Activated CD4-positive, alpha-beta memory T cell treated with anti-CD3 and anti-CD28 coated beads, Interleukin-2, amount 10 ng/mL, durations not matched to agents 7 days and 5 days (primary cell): ENCODE data around the gene DAP. TPM values are rescaled to one million over a fixed set of nuclear protein-coding genes. Genes with fewer than 3 reads are reported as not detected.
"Not testable (repeated sequence)": the region's sequence is repeated elsewhere in the genome, so short reads cannot be mapped to it uniquely, and the experiment has no call there.

Experiments used
- CTCF ChIA-PET: fragments of 350-600 bp; sonication (Branson Sonifier 250); formaldehyde crosslinking; loops from one replicate; lab custom pipeline; 2021; ENCODE audit warnings: antibody characterized with exemption, inconsistent platforms; lab: Charles Lee
- POLR2A ChIA-PET: fragments of 350-600 bp; sonication (Branson Sonifier 250); formaldehyde crosslinking; loops from one replicate; lab custom pipeline; 2021; ENCODE audit warnings: antibody characterized with exemption; lab: Charles Lee
- DNase-seq: peaks from one replicate; pipeline ENCODE4 v3.0.0-alpha.2; 2020
- H3K27ac Mint-ChIP-seq: one replicate; pipeline ENCODE4 v1.8.0; 2021; ENCODE audit warnings: mild to moderate bottlenecking, mixed read lengths
- H3K27me3 Mint-ChIP-seq: one replicate; pipeline ENCODE4 v1.8.0; 2021; ENCODE audit warnings: mixed read lengths
- H3K36me3 Mint-ChIP-seq: one replicate; pipeline ENCODE4 v1.8.0; 2021; ENCODE audit warnings: low read depth, mixed read lengths
- H3K4me1 Mint-ChIP-seq: one replicate; pipeline ENCODE4 v1.8.0; 2021; ENCODE audit warnings: mixed read lengths
- H3K4me3 Mint-ChIP-seq: one replicate; pipeline ENCODE4 v1.8.0; 2021; ENCODE audit warnings: mild to moderate bottlenecking, mixed read lengths
- H3K9me3 Mint-ChIP-seq: one replicate; pipeline ENCODE4 v1.8.0; 2021; ENCODE audit warnings: mixed read lengths
- total RNA-seq, 2 experiments: library from RNA; stranded (reverse); gene quantifications; one replicate each; pipeline ENCODE4 v1.2.3, GENCODE V29; 2021

Gene DAP
- total RNA-seq, 2 experiments from 2014 or later = 51.0 to 53.7 TPM

- Mint-ChIP-seq H3K36me3 (peaks cover 11% of the 10 kb centered on the region), H3K27ac (no peak overlapping the region), H3K9me3 (no peaks in the 10 kb centered on the region), H3K27me3 (no peaks in the 10 kb centered on the region), H3K4me3 (no peak overlapping the region), H3K4me1 (peaks cover 7% of the 10 kb centered on the region)
- ChIA-PET POLR2A (no interaction called here), CTCF (interaction anchor here (0.8 kb wide), 1 partner anchor 10 kb away, joined by 3 read pairs; no protein-coding TSS in a partner anchor)
- DNase-seq = no peak
These were observed 34.0 kb downstream of the DAP start for GRCh38 chr5:10726913-10727517.

- POLR2A ChIA-PET = no interaction called here
- Mint-ChIP-seq H3K36me3 (peaks cover 10% of the 10 kb centered on the region), H3K9me3 (no peaks in the 10 kb centered on the region), H3K27me3 (no peaks in the 10 kb centered on the region), H3K4me3 (no peak overlapping the region), H3K27ac (no peak overlapping the region), H3K4me1 (peaks cover 7% of the 10 kb centered on the region)
- no peak for DNase-seq
- CTCF ChIA-PET = interaction anchor here (0.8 kb wide), 1 partner anchor 11 kb away, joined by 3 read pairs; no protein-coding TSS in a partner anchor
These were observed 34.7 kb downstream of the DAP start for GRCh38 chr5:10726179-10726912.

DNA sequence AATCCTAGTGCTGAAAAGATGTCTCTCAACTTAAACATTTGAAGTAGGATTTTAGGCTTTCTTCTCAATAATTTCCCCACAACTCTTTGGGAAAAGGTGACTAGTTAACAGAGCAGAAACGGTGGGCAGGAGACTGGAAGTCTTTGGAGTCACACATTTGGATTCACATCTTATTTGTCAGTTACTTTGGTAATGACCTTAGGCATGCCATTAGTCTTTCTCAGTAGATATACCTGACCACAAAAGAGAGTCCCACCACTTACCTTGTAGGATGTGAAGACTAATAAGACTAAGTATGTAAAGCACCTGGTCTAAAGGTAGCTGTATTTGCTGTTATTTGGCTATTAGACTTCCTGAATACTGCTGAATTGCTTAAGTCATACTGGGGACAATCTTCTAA is 35.4 kb downstream of the DAP start:
- DNase-seq = no peak
- H3K4me3 Mint-ChIP-seq = no peak overlapping the region
- CTCF ChIA-PET = no interaction called here

GRCh38 chr5:10724781-10725507 is 36.1 kb downstream of the DAP start:
- POLR2A ChIA-PET = no interaction called here
- no peaks in the 10 kb centered on the region for H3K9me3 Mint-ChIP-seq
- DNase-seq = no peak
- CTCF ChIA-PET = interaction anchor here (0.9 kb wide), 1 partner anchor 23 kb away, joined by 3 read pairs; no protein-coding TSS in a partner anchor
- H3K4me3 Mint-ChIP-seq = no peak overlapping the region
- H3K27ac Mint-ChIP-seq = no peak overlapping the region
- peaks cover 23% of the 10 kb centered on the region for H3K36me3 Mint-ChIP-seq
- no peaks in the 10 kb centered on the region for H3K27me3 Mint-ChIP-seq
- H3K4me1 Mint-ChIP-seq = peaks cover 7% of the 10 kb centered on the region

More for the DNA sequence above, 35.4 kb downstream of the DAP start:
- H3K9me3 Mint-ChIP-seq = no peaks in the 10 kb centered on the region
- peaks cover 7% of the 10 kb centered on the region for H3K4me1 Mint-ChIP-seq
- POLR2A ChIA-PET = no interaction called here
- H3K27ac Mint-ChIP-seq = no peak overlapping the region
- peaks cover 17% of the 10 kb centered on the region for H3K36me3 Mint-ChIP-seq
- H3K27me3 Mint-ChIP-seq = no peaks in the 10 kb centered on the region

- Mint-ChIP-seq H3K4me3 (no peak overlapping the region), H3K27ac (no peak overlapping the region), H3K27me3 (no peaks in the 10 kb centered on the region), H3K36me3 (peaks cover 22% of the 10 kb centered on the region), H3K4me1 (peaks cover 7% of the 10 kb centered on the region), H3K9me3 (no peaks in the 10 kb centered on the region)
- CTCF ChIA-PET = no interaction called here
- POLR2A ChIA-PET = interaction anchor here (0.8 kb wide), 1 partner anchor 14 kb away, joined by 3 read pairs; no protein-coding TSS in a partner anchor
- no peak for DNase-seq
These were observed 37.5 kb downstream of the DAP start for GRCh38 chr5:10723514-10723913.

GRCh38 chr5:10720766-10721165 is 40.3 kb downstream of the DAP start:
- POLR2A ChIA-PET, H3K27ac Mint-ChIP-seq, H3K27me3 Mint-ChIP-seq, DNase-seq, H3K9me3 Mint-ChIP-seq, H3K4me3 Mint-ChIP-seq, H3K4me1 Mint-ChIP-seq, CTCF ChIA-PET: not testable (repeated sequence)
- H3K36me3 Mint-ChIP-seq = peaks cover 19% of the 10 kb centered on the region

DNA sequence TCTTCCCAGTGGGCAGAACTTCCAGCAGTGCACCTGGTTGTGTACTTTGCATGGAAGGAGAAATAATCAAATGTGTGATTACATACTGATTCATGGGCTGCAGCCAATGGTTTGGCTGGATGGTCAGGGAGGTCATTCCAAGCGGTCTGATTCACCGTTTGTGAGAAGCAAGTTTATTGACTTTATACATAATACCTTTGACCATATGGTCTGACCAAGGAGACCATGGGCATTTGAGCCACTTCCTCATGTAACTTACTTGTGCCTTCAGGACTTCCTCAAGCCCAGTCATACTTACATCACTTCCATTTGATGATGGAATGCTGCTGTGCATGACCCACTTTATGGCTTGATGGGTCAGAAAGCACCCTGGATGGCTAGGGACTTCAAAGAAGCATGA is 41.1 kb downstream of the DAP start:
- Mint-ChIP-seq H3K9me3 (no peaks in the 10 kb centered on the region), H3K4me3 (no peak overlapping the region), H3K27me3 (no peaks in the 10 kb centered on the region), H3K4me1 (no peaks in the 10 kb centered on the region), H3K36me3 (peaks cover 21% of the 10 kb centered on the region), H3K27ac (no peak overlapping the region)
- no peak for DNase-seq
- POLR2A ChIA-PET = no interaction called here
- CTCF ChIA-PET = no interaction called here

- H3K4me3 Mint-ChIP-seq, H3K27ac Mint-ChIP-seq, CTCF ChIA-PET, H3K9me3 Mint-ChIP-seq, H3K4me1 Mint-ChIP-seq, POLR2A ChIA-PET, DNase-seq, H3K27me3 Mint-ChIP-seq: not testable (repeated sequence)
- peaks cover 29% of the 10 kb centered on the region for H3K36me3 Mint-ChIP-seq
These were observed 42.4 kb downstream of the DAP start for GRCh38 chr5:10718617-10719016.

- DNase-seq, POLR2A ChIA-PET, H3K4me3 Mint-ChIP-seq, H3K9me3 Mint-ChIP-seq, CTCF ChIA-PET, H3K27ac Mint-ChIP-seq, H3K27me3 Mint-ChIP-seq: not testable (repeated sequence)
- H3K36me3 Mint-ChIP-seq = peaks cover 36% of the 10 kb centered on the region
- peaks cover 12% of the 10 kb centered on the region for H3K4me1 Mint-ChIP-seq
These were observed 44.2 kb downstream of the DAP start for GRCh38 chr5:10716825-10717224.

DNA sequence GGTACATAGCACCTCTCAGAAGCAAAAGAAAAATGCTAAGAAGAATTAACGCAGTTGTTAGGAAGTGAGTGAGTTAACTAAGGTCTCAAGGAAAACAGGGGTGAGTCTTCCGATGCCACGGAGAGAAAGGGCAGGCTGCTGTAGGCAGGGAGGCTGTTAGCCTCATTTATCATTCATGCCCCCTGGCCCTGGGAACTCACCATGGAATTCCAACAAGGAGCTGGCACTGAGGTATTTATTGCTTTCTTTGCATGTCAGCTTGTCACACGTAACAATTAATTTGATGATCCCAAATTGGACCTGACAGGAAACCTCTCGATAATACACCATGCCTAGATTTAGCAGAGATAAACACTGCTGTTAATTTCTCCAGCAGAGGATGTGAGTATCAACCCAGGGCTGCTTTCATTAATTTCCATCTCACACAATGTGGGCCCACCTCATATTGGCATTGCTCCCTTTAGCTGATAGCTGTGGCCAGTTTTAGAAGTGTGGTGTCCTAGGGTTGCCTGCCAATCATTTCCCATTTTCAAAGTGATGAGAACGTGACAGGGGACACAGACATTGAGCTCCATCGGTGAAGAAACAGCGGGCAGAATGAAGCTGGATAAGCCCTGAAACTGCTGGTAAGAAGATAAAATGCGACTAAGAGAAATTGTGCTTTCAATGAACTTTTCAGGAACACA is 45.3 kb downstream of the DAP start:
- ChIA-PET POLR2A (no interaction called here), CTCF (interaction anchor here (1.2 kb wide), 1 partner anchor 13 kb away, joined by 3 read pairs; no protein-coding TSS in a partner anchor)
- H3K36me3 Mint-ChIP-seq = peaks cover 30% of the 10 kb centered on the region
- peaks cover 14% of the 10 kb centered on the region for H3K4me1 Mint-ChIP-seq
- no peaks in the 10 kb centered on the region for H3K9me3 Mint-ChIP-seq
- no peak overlapping the region for H3K4me3 Mint-ChIP-seq
- no peak for DNase-seq
- no peak overlapping the region for H3K27ac Mint-ChIP-seq
- H3K27me3 Mint-ChIP-seq = no peaks in the 10 kb centered on the region

- Mint-ChIP-seq H3K27ac (no peak overlapping the region), H3K27me3 (no peaks in the 10 kb centered on the region)
- CTCF ChIA-PET = no interaction called here
These were observed 48.3 kb downstream of the DAP start for GRCh38 chr5:10712574-10713366.

DNA sequence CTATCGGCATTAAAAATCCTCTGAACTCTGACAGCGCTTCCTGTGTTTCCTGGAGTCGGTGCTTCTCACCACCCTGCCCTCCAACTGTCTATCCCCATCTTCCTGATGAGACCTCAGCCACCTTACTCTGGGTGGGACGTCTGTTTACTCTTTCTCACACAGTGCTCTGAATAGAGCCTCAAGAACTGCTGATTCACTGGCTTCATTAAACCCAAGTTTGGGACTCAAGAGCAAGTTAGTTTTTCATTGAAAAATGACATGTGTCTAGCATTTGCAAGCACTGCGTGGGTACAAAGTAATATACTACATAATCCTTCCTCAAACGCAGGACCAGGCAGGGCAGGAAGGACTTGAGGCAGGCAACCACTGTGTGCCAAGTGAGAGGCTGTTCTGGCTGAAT is 49.5 kb downstream of the DAP start:
- CTCF ChIA-PET = no interaction called here
- POLR2A ChIA-PET = no interaction called here
- no peak overlapping the region for H3K27ac Mint-ChIP-seq
- no peak for DNase-seq
- no peaks in the 10 kb centered on the region for H3K9me3 Mint-ChIP-seq
- H3K27me3 Mint-ChIP-seq = no peaks in the 10 kb centered on the region
- peaks cover 14% of the 10 kb centered on the region for H3K4me1 Mint-ChIP-seq
- no peak overlapping the region for H3K4me3 Mint-ChIP-seq
- peaks cover 22% of the 10 kb centered on the region for H3K36me3 Mint-ChIP-seq

More at GRCh38 chr5:10712574-10713366, 48.3 kb downstream of the DAP start:
- Mint-ChIP-seq H3K4me1 (peaks cover 14% of the 10 kb centered on the region), H3K4me3 (no peak overlapping the region), H3K36me3 (peaks cover 22% of the 10 kb centered on the region), H3K9me3 (no peaks in the 10 kb centered on the region)
- DNase-seq = no peak
- POLR2A ChIA-PET = no interaction called here
